GM12878 (cell line): ENCODE measurements around the gene TBL3. TPM values are rescaled to one million over a fixed set of nuclear protein-coding genes. Genes with fewer than 3 reads are reported as not detected.

ENCODE experiments used
- ATAC-seq: fragments of 200-7000 bp; cut with Tn5 transposase; 3 replicates; pipeline ENCODE4 v1.9.1; 2020; ENCODE audit warnings: mild to moderate bottlenecking, moderate library complexity
- BruUV-seq: library from RNA; stranded (reverse); fragments of 400-500 nt; replicated peaks from 2 replicates; lab custom pipeline; 2021; lab: Mats Ljungman, UMichigan
- CTCF ChIA-PET: fragments of 300-600 bp; sonication (Branson Sonifier 250); formaldehyde crosslinking; extraction: SDS; loops from one replicate; lab custom pipeline; 2021; ENCODE audit warnings: inconsistent platforms; lab: Yijun Ruan, JAX
- POLR2A ChIA-PET: fragments of 350-600 bp; formaldehyde crosslinking; extraction: SDS; loops from one replicate; lab custom pipeline; 2021; ENCODE audit warnings: inconsistent platforms; lab: Charles Lee
- RAD21 ChIA-PET: fragments of 300-600 bp; sonication (Branson Sonifier 250); formaldehyde crosslinking; loops from one replicate; lab custom pipeline; 2023; ENCODE audit warnings: antibody characterized with exemption; ENCODE audit not compliant: unreplicated experiment; lab: Charles Lee
- SMC1A ChIA-PET: fragments of 300-600 bp; sonication (Branson Sonifier 250); formaldehyde crosslinking; loops from one replicate; lab custom pipeline; 2023; ENCODE audit not compliant: unreplicated experiment, uncharacterized antibody; lab: Charles Lee
- DNase-seq: peaks from one replicate; pipeline ENCODE4 v3.0.0-alpha.2; 2011; ENCODE audit warnings: low read depth, low spot score
- FAIRE-seq: peaks from 3 replicates; lab custom pipeline; 2011; peaks lifted over from hg19 to GRCh38; lab: Jason Lieb, UNC
- H2AFZ ChIP-seq: 2 replicates; pipeline ENCODE4 v1.6.0; 2011; ENCODE audit warnings: low read depth, low read length, control low read depth; ENCODE audit not compliant: control insufficient read depth
- H3K27ac ChIP-seq: 2 replicates; pipeline ENCODE4 v1.5.1; 2011; ENCODE audit warnings: control low read depth; ENCODE audit not compliant: control insufficient read depth, insufficient read depth
- H3K27me3 ChIP-seq, 2 experiments: replicated peaks in 1 of 2; 2 replicates each; pipeline versions ENCODE4 v1.6.0 to v1.6.1; 2011; ENCODE audit warnings: low read length in 1 of 2; ENCODE audit not compliant: control insufficient read depth in 2 of 2, insufficient read depth in 2 of 2
- H3K36me3 ChIP-seq, 2 experiments: 2 replicates each; pipeline ENCODE4 v1.5.1; 2011; ENCODE audit warnings: low read length in 1 of 2; ENCODE audit not compliant: control insufficient read depth in 2 of 2, insufficient read depth in 2 of 2
- H3K4me1 ChIP-seq: 2 replicates; pipeline ENCODE4 v1.6.1; 2011; ENCODE audit warnings: mild to moderate bottlenecking, low read length, moderate library complexity, mixed read lengths; ENCODE audit not compliant: control insufficient read depth, insufficient read depth
- H3K4me2 ChIP-seq: 2 replicates; pipeline ENCODE4 v1.6.0; 2011; ENCODE audit warnings: control low read depth; ENCODE audit not compliant: control insufficient read depth, insufficient read depth
- H3K4me3 ChIP-seq: fragments of 200-600 bp; sonication (generic); 2 replicates; pipeline ENCODE4 v1.5.1; 2016
- H3K79me2 ChIP-seq: 2 replicates; pipeline ENCODE4 v1.6.0; 2011; ENCODE audit warnings: low read length; ENCODE audit not compliant: control insufficient read depth, insufficient read depth
- H3K9ac ChIP-seq: 2 replicates; pipeline ENCODE4 v1.8.0; 2011; ENCODE audit warnings: low read length, control low read depth, mixed read lengths; ENCODE audit not compliant: control insufficient read depth, insufficient read depth
- H3K9me3 ChIP-seq: replicated peaks from 3 replicates; pipeline ENCODE4 v1.5.1; 2011; ENCODE audit warnings: mild to moderate bottlenecking, low read length; ENCODE audit not compliant: control insufficient read depth, insufficient read depth
- H4K20me1 ChIP-seq: 2 replicates; pipeline ENCODE4 v1.6.0; 2011; ENCODE audit not compliant: control insufficient read depth, insufficient read depth
- E4F1 ChIP-seq: fragments of 450-650 bp; IDR thresholded peaks from 2 replicates; pipeline ENCODE4 v1.6.1; 2018; ENCODE audit warnings: borderline replicate concordance, mild to moderate bottlenecking; ENCODE audit not compliant: partially characterized antibody
- EED ChIP-seq: sonication (generic); IDR thresholded peaks from 2 replicates; pipeline ENCODE4 v1.6.1; 2016; ENCODE audit warnings: antibody characterized with exemption, low read depth
- FOXM1 ChIP-seq: IDR thresholded peaks from 2 replicates; pipeline ENCODE4 v1.6.1; 2012; ENCODE audit warnings: low read depth, mild to moderate bottlenecking, inconsistent platforms, low read length, moderate library complexity
- GABPA ChIP-seq: IDR thresholded peaks from 2 replicates; pipeline ENCODE4 v1.6.1; 2014; ENCODE audit warnings: antibody characterized with exemption, low read depth, mild to moderate bottlenecking, inconsistent platforms
- MYC ChIP-seq: IDR thresholded peaks from 2 replicates; pipeline ENCODE4 v1.6.1; 2011; ENCODE audit warnings: mild to moderate bottlenecking, low read length, moderate library complexity, inconsistent platforms; ENCODE audit not compliant: insufficient read depth, insufficient replicate concordance, insufficient read length, severe bottlenecking
- NBN ChIP-seq: fragments of 450-650 bp; IDR thresholded peaks from 2 replicates; pipeline ENCODE4 v1.6.1; 2016
- NFXL1 ChIP-seq: fragments of 450-650 bp; IDR thresholded peaks from 2 replicates; pipeline ENCODE4 v1.6.1; 2017; ENCODE audit warnings: antibody characterized with exemption, mild to moderate bottlenecking, borderline replicate concordance
- PBX3 ChIP-seq: IDR thresholded peaks from 2 replicates; pipeline ENCODE4 v1.6.1; 2011; ENCODE audit warnings: mild to moderate bottlenecking, low read depth, low read length, moderate library complexity; ENCODE audit not compliant: insufficient replicate concordance
- RAD21 ChIP-seq: IDR thresholded peaks from 2 replicates; pipeline ENCODE4 v1.6.1; 2011; ENCODE audit warnings: mild to moderate bottlenecking, low read depth, low read length, moderate library complexity; ENCODE audit not compliant: insufficient read depth
- RAD51 ChIP-seq: fragments of 450-650 bp; IDR thresholded peaks from 2 replicates; pipeline ENCODE4 v1.6.1; 2016; ENCODE audit warnings: moderate library complexity, mild to moderate bottlenecking, inconsistent platforms
- SUZ12 ChIP-seq: fragments of 200-600 bp; sonication (generic); IDR thresholded peaks from one replicate; pipeline ENCODE4 v1.6.1; 2018; ENCODE audit warnings: antibody characterized with exemption, mild to moderate bottlenecking; ENCODE audit not compliant: unreplicated experiment
- ZNF217 ChIP-seq: fragments of 450-650 bp; IDR thresholded peaks from 2 replicates; pipeline ENCODE4 v1.6.1; 2017; ENCODE audit warnings: antibody characterized with exemption, mild to moderate bottlenecking
- ZNF384 ChIP-seq: IDR thresholded peaks from 2 replicates; pipeline ENCODE4 v1.6.1; 2012; ENCODE audit warnings: low read depth, mild to moderate bottlenecking, low read length, improper control_type of control experiment, borderline replicate concordance
- WGBS: methylation state at CpG from one replicate; pipeline ENCODE4 v1.1.6; 2016; ENCODE audit warnings: low lambda C conversion rate; ENCODE audit not compliant: insufficient replicate concordance, insufficient coverage; ENCODE audit errors: missing lambda C conversion rate; 5-methylcytosine and 5-hydroxymethylcytosine counted together
- in situ Hi-C: fragments of 300-500 bp; cut with MboI; formaldehyde crosslinking; loops from 9 replicates; pipeline ENCODE4 v1.14.3; 2018; ENCODE audit warnings: mixed read lengths
- intact Hi-C: fragments of 100-400 bp; cut with micrococcal nuclease; formaldehyde crosslinking; loops from one replicate; pipeline ENCODE4 v1.14.2; 2022; ENCODE audit not compliant: unreplicated experiment
- polyA plus RNA-seq, 11 experiments: library from polyadenylated mRNA; depleted of rRNA in 4 of 11; unstranded in 6 of 11; stranded (reverse) in 5 of 11; fragments of >200 nt; fragmentation: Nextera tagmentation in 4 of 11; fragmentation: Illumina TruSeq in 1 of 11; extraction: Ambion mirVana in 4 of 11; extraction: Trizol in 1 of 11; gene quantifications; 1 replicate in 1 of 11; 2 replicates in 10 of 11; pipeline versions ENCODE4 v1.2.1 to v1.2.3, GENCODE V29; 2011 to 2016; ENCODE audit warnings: inconsistent platforms in 2 of 11, missing spikeins in 2 of 11, low read depth in 1 of 11
- total RNA-seq, 4 experiments: library from RNA; depleted of rRNA in 3 of 4; stranded (reverse); fragments of >200 nt in 3 of 4; fragmentation: Illumina TruSeq in 1 of 4; extraction: Trizol in 1 of 4; gene quantifications; 2 replicates each; pipeline versions ENCODE4 v1.2.1 to v1.2.3, GENCODE V29; 2013 to 2021

The TBL3 gene
- total and polyA plus RNA-seq, 10 of the 15 experiments (the other 5 are each of a cell fraction or from before 2014, with no cell fraction given) = 1.2 to 101 (median 34.2) TPM

- BruUV-seq = TSS peak; percentile 22
- WGBS = 91% methylated on average over 10 of the region's 10 CpGs
- DNase-seq (no peak), FAIRE-seq (no peak), ATAC-seq (no peak)
- ChIA-PET POLR2A (no interaction called here), CTCF (no interaction called here), RAD21 (no interaction called here), SMC1A (no interaction called here)
- H3K27me3 ChIP-seq = no peaks in the 10 kb centered on the region
- no peaks in the 10 kb centered on the region for H3K9me3 ChIP-seq
- H3K27ac ChIP-seq = no peak overlapping the region
- peaks cover 3% of the 10 kb centered on the region; the same call in 1 of the 2 replicates for H3K4me1 ChIP-seq
- no peak for TF ChIP-seq RAD51
- no peak for TF ChIP-seq RAD21
- intact Hi-C loops = no loop called here
- no peaks in the 10 kb centered on the region for H4K20me1 ChIP-seq
- no peak overlapping the region for H3K4me2 ChIP-seq
- H3K9ac ChIP-seq = no peak overlapping the region
- H3K79me2 ChIP-seq = peaks cover 18% of the 10 kb centered on the region
- in situ Hi-C loops = loop anchor here (10.0 kb wide), 1 partner anchor 74 kb away; no protein-coding TSS in a partner anchor
- H3K36me3 ChIP-seq = peaks cover 0 to 5% of the 10 kb centered on the region in 2 experiments; a peak in 3 of 4 replicates
- no peak overlapping the region for H2AFZ ChIP-seq
- no peak overlapping the region for H3K4me3 ChIP-seq
These were observed 33.5 kb upstream of the TBL3 start for GRCh38 chr16:1938316-1938715.

GRCh38 chr16:1938910-1939309, 32.9 kb upstream of the TBL3 start:
- Histone ChIP-seq H3K4me1 (peaks cover 7% of the 10 kb centered on the region; the same call in 1 of the 2 replicates), H3K27ac (no peak overlapping the region), H3K36me3 (peaks cover 0 to 5% of the 10 kb centered on the region in 2 experiments; a peak in 3 of 4 replicates), H3K4me3 (no peak overlapping the region), H3K9me3 (no peaks in the 10 kb centered on the region), H3K79me2 (peaks cover 18% of the 10 kb centered on the region), H3K27me3 (no peaks in the 10 kb centered on the region), H2AFZ (no peak overlapping the region), H3K4me2 (no peak overlapping the region), H3K9ac (no peak overlapping the region), H4K20me1 (no peaks in the 10 kb centered on the region)
- in situ Hi-C loops (loop anchor here (10.0 kb wide), 1 partner anchor 74 kb away; no protein-coding TSS in a partner anchor), intact Hi-C loops (no loop called here)
- ChIA-PET POLR2A (no interaction called here), CTCF (interaction anchor here (2.0 kb wide), 1 partner anchor 10 kb away, joined by 9 read pairs; no protein-coding TSS in a partner anchor), SMC1A (no interaction called here), RAD21 (no interaction called here)
- no TSS peak for BruUV-seq
- no peak for FAIRE-seq
- WGBS = 92% methylated on average over 17 of the region's 17 CpGs
- ATAC-seq = no peak
- DNase-seq = no peak
- TF ChIP-seq EED (no peak), ZNF217 (no peak), SUZ12 (no peak), NFXL1 (no peak), NBN (no peak), MYC (no peak), E4F1 (no peak), FOXM1 (no peak), PBX3 (no peak), ZNF384 (no peak), RAD21 (no peak), GABPA (no peak)
